ENCODE results near the gene MARCHF3.

DNA sequence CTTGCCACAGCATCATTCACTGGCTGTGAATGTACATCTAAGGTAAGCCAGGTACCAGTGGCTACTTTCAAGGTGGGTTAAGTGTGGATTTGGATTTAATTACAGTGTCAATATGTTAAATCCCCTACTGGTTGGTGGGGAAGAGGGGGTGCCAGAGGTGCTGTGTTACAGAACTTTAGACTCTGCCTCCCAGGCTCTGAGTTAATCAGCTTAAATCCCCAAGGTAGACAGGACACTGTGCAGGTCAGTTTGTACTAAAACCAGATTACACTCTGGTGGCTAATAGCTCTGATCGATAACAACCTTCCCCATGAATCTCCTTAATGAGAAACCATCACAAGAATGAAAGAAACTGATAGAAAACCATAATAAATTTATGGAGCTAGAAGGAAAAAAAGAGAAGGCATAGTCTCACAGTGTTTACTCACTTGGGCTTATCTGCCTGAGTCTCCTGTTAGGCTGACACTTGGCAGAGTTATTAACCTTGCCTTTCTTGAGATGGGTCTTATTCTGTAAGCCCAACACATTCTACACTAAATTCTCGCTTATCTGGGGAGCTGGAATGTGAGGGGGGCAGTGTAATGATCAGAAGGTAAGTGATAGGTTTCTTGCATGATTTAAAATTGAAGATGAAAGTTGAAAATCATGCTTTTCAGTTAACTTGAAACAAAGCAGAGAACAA, 146.7 kb downstream of the MARCHF3 start:
- TF ChIP-seq EZH2 (conservative IDR thresholded peaks at IDR 0.05; ENCODE audit: low read depth, low read length) = no peak
- TF ChIP-seq ESRRA (CRISPR knock-in tag; IDR thresholded peaks at IDR 0.05; ENCODE audit: low read depth) = no peak
- no peak for TF ChIP-seq SP1 (IDR thresholded peaks at IDR 0.05)
- no peak for TF ChIP-seq SP1 (CRISPR knock-in tag; IDR thresholded peaks at IDR 0.05)
